GM21529 (cell line): ENCODE measurements around the gene JAZF1.

ENCODE experiments used
- ATAC-seq: cut with Tn5 transposase; IDR thresholded peaks from one replicate; pipeline ENCODE4 v1.9.1; 2021; ENCODE audit not compliant: unreplicated experiment

JAZF1 gene

DNA sequence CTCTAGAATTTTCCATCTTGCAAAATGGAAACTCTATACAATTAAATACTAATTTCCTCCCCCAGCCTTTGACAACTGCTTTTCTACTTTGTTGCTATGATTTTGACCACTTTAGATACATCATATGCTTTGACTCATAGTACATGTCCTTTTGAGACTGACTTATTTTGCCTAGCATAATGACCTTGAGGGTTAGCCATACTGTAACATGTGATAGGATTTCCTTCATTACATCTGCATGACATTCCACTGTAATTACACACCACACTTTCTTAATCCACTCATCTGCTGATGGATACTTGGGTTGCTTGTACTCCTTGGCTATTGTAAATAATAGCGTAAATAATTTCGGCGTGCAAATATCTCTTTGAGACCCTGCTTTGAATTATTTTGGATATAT lies 127.7 kb downstream of the JAZF1 start:
- ATAC-seq, result no peak

DNA sequence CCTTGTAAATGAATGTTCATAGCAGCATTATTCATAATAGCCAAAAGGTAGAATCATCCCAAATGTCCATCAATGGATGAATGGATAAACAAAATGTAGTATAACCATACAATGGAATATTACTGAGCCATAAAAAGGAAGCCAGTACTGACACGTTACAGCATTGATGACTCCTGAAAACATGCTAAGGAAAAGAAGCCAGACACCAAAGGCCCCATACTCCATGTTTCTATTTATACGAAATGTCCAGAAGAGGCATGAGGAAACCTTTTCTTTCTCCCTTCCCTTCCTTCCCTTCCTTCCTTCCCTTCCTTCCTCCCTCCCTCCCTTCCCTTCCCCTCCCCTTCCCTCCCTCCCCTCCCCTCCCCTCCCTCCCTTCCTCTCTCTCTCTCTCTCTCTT lies 131.9 kb downstream of the JAZF1 start:
- no peak for ATAC-seq

DNA sequence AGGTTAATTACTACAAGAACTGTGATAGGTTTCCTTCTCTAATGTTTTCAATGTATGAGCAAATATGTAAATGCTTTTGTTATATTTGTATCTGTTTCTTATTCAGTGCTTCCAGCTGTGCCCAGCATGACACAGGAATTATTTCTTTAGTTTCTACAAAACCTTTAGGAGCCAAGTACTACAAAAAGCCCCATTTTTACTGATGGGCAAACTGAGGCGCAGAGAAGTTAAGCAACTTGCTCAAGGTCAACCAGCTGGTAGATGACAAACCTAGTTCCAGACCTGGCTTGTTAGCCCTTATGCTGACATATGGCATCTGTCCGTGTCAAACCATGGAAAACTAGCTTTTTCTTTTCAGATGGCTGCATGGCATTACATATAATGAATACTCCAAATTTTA lies 134.6 kb downstream of the JAZF1 start:
- ATAC-seq, result no peak

GRCh38 chr7:28045592-28045991 lies 135.0 kb downstream of the JAZF1 start:
- ATAC-seq, result no peak

GRCh38 chr7:28044825-28045224 lies 135.8 kb downstream of the JAZF1 start:
- no peak for ATAC-seq

DNA sequence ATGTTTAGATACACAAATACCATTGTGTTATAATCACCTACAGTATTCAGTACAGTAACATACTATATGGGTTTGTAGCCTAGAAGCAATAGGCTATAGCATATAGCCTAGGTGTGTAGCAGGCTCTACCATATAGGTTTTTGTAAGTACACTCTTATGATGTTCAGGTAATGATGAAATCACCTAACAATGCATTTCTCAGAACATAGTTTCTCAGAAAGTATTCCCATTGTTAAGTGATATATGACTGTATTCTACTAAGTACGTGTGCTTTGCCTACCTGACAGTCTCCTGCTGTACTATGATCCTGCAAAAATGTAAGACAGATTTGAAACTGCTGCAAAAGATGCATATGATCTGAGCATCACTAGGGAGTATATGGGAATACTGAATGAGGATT lies 137.9 kb downstream of the JAZF1 start:
- no peak for ATAC-seq

GRCh38 chr7:28041508-28042314 lies 138.9 kb downstream of the JAZF1 start:
- no peak for ATAC-seq

GRCh38 chr7:28038175-28038797 lies 142.3 kb downstream of the JAZF1 start:
- no peak for ATAC-seq

DNA sequence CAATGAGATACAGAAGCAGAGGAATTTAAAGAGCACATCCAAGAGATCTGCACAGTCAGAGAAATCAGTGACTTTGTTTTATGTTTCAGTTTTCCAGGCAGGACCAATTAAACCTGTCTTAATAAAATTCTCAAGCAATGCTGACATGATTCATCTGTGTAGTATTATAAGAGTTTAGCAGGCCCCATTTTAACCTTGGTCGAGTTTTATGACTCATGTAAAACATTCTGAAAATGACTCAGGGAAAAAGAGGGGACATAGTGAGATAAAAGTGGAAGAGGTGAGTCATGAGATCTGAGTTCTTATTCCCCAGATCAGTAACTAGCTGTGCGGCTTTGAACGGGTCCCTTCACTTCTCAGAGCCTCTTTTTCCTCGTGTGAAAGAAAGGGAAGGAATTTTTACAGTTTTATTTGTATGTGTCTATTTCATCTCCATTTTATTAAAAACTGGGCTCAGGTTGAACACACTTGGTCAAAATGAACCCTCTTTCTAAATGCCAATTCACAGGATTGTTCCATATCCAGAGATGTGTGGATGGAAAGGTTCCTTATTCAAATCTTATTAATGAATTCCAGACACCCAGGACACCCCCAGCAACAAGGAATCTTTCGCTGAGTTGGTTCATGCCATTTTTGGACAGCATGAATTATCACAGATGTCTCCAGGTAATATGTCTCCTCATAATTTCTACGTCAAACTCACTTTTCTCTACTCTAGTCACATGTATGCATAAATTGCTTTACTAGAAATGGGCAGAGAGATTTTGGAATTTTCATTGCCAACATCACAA lies 143.2 kb downstream of the JAZF1 start:
- peak; percentile 98 for ATAC-seq

- no peak for ATAC-seq
These were observed 143.9 kb downstream of the JAZF1 start for GRCh38 chr7:28036696-28037095.

DNA sequence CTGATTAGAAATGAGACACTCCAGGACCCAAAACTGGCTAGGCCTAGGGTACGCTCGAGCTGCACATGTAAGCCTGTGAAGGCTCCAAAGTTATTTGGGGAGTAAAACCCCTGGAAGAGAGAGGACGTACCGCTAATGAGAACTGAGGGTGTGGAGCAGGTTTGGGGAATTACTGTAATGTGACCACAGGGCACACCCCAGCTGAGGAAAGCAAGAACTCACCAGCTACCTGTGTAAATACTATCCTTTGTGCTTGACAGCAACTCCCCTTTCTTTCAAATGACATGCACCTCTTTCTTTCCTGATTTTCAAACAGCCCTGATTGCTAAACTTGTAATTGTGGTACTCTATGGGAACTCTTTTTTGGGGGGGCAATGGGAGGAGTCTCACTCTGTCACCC lies 147.2 kb downstream of the JAZF1 start:
- no peak for ATAC-seq

GRCh38 chr7:28032738-28033380 lies 147.7 kb downstream of the JAZF1 start:
- no peak for ATAC-seq

GRCh38 chr7:28029051-28029450 lies 151.5 kb downstream of the JAZF1 start:
- ATAC-seq, result no peak

- no peak for ATAC-seq
These were observed 152.1 kb downstream of the JAZF1 start for GRCh38 chr7:28028471-28028870.

DNA sequence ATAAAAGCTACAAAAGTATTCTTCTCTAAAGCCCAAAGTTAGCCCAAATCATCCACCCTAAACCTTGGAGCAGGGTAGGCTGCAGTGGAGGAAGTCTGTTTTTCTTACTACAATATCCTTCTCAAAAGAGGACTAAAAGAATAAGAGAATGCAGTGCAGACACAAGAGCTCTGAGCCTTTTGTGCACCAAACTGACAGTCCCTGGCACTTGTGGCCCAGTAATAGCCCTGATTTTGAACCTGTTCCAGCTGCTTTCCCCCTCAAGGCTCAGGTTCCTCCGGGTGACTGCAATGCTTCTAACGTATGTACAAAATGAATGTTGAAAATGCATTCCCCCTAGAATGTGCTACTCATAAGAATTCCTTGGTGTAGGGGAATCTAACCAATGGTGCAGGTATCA lies 154.4 kb downstream of the JAZF1 start:
- no peak for ATAC-seq

DNA sequence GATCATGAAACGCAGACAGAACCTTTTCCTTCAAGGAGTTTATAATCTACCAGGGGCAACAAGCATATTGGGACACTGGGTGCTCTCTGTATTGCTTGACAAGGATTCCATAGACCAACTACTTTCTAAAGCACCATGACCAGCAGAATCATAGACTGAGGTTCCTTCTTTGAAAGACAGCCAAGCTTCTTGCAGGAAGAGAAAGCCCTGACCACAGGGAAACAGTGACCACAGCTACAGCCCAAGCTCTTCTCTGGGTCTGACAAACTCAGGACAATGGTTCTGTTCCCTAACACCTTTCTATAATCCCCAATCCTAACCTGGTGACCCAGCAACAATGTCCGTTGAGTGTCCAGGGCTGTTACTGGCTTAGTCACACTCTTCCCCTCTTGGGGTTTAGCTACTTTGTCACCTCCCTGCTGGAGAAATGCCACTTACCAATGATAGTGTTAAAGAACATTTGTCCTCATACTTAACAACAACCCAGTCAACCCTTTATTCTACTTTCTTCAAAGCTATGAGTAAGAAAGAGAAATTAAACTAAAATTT lies 155.7 kb downstream of the JAZF1 start:
- ATAC-seq, result no peak

GRCh38 chr7:28020302-28020940 lies 160.2 kb downstream of the JAZF1 start:
- ATAC-seq, result peak; percentile 92

DNA sequence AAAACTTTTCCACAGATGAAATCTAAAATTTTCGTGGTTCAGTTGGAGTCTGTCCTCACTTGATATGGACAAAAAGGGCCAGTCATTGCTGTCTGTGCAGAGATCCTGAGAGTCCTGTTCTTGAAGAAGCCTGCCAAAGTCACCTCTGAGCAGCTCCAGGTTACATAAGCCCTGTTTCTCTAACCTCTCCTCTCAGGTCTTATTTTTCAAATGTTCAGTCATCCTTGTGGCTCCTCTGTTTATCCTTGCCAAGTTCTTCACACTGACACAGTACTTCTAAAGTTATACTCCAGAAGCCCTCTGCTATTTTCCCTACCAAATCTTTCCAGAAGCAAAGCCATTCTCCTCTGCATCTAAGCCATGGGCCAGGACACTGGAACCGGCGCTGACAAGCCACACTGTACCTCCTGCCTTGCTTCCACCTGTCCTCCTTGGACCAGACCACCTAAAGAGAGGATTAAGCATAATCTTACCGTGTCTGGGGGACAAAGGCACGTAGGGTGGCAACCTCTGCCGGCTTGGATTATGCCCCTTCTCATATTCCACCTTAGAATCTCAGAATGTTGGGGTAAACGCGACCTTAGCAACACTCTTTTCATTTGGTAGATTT lies 161.6 kb downstream of the JAZF1 start:
- no peak for ATAC-seq

GRCh38 chr7:28018446-28018845 lies 162.1 kb downstream of the JAZF1 start:
- no peak for ATAC-seq

DNA sequence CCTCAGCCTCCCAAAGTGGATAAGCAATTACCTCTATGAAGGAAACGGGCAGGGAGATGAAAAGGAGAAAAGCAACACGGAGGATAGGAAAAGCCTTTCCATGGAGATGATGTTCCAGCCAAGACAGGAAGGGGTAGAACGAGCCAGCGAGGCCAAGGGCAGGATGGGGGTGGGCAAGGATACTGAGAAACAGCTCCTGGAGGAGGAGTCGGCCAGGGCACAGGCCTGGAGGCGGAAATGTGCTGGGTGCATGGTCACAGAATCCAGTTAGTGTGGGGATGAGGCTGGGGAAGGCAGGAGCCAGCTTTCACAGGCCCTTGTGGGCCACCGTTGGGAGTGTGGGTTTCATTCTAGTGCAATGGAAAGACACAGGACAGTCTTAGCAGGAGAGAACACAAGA lies 162.6 kb downstream of the JAZF1 start:
- ATAC-seq, result no peak
